Fibroblast of villous mesenchyme (primary cell): ENCODE data around the gene JPT2. TPM values are rescaled to one million over a fixed set of nuclear protein-coding genes. Genes with fewer than 3 reads are reported as not detected.

Experiments used
- DNase-seq: peaks from one replicate; pipeline ENCODE4 v3.0.0-alpha.2; 2010; ENCODE audit warnings: low read depth
- H3K4me3 ChIP-seq: 2 replicates; pipeline ENCODE4 v1.5.1; 2011; ENCODE audit warnings: low read depth, mild to moderate bottlenecking, low read length
- CTCF ChIP-seq: IDR thresholded peaks from 2 replicates; pipeline ENCODE4 v1.5.1; 2012; ENCODE audit warnings: low read depth, mild to moderate bottlenecking, low read length; ENCODE audit not compliant: insufficient read depth
- total RNA-seq: library from RNA; depleted of rRNA; stranded (reverse); fragments of >200 nt; gene quantifications from 2 replicates; pipeline ENCODE4 v1.2.3, GENCODE V29; 2012

JPT2 gene
- total RNA-seq, 1 donor: 61.7 TPM

GRCh38 chr16:1667271-1667670 lies 10.8 kb upstream of the JPT2 start:
- no peak overlapping the region for H3K4me3 ChIP-seq
- DNase-seq: no peak
- TF ChIP-seq CTCF: no peak

GRCh38 chr16:1667916-1668315 lies 10.2 kb upstream of the JPT2 start:
- no peak overlapping the region for H3K4me3 ChIP-seq
- TF ChIP-seq CTCF: no peak
- DNase-seq: no peak

- H3K4me3 ChIP-seq: no peak overlapping the region
- TF ChIP-seq CTCF: no peak
- no peak for DNase-seq
Measured at GRCh38 chr16:1668612-1669319, 9.3 kb upstream of the JPT2 start.

GRCh38 chr16:1669698-1670097 lies 8.4 kb upstream of the JPT2 start:
- DNase-seq: no peak
- H3K4me3 ChIP-seq: no peak overlapping the region
- no peak for TF ChIP-seq CTCF

- no peak for TF ChIP-seq CTCF
- DNase-seq: no peak
- H3K4me3 ChIP-seq: no peak overlapping the region
Measured at GRCh38 chr16:1670371-1670770, 7.7 kb upstream of the JPT2 start.

GRCh38 chr16:1670866-1671265 lies 7.2 kb upstream of the JPT2 start:
- TF ChIP-seq CTCF: no peak
- no peak for DNase-seq
- H3K4me3 ChIP-seq: no peak overlapping the region
